HEK293T (cell line): ENCODE results near the gene NUBPL.

Experiments used
- ARNT ChIP-seq: fragments of 450-650 bp; IDR thresholded peaks from 2 replicates; pipeline ENCODE4 v1.6.1; 2017; ENCODE audit warnings: mild to moderate bottlenecking
- BHLHE40 ChIP-seq: fragments of 450-650 bp; IDR thresholded peaks from 2 replicates; pipeline ENCODE4 v1.6.1; 2016; ENCODE audit warnings: mild to moderate bottlenecking, moderate library complexity, borderline replicate concordance
- CTBP1 ChIP-seq: fragments of 450-650 bp; IDR thresholded peaks from 2 replicates; pipeline ENCODE4 v1.6.1; 2016; ENCODE audit warnings: borderline replicate concordance
- ELF4 ChIP-seq: fragments of 450-650 bp; IDR thresholded peaks from 2 replicates; pipeline ENCODE4 v1.6.1; 2017; ENCODE audit warnings: antibody characterized with exemption
- FOXA1 ChIP-seq: fragments of 450-650 bp; IDR thresholded peaks from 2 replicates; pipeline ENCODE4 v1.6.1; 2016; ENCODE audit warnings: mild to moderate bottlenecking
- FOXK2 ChIP-seq: fragments of 450-650 bp; IDR thresholded peaks from 2 replicates; pipeline ENCODE4 v1.6.1; 2016; ENCODE audit warnings: mild to moderate bottlenecking
- FOXM1 ChIP-seq: fragments of 450-650 bp; IDR thresholded peaks from 2 replicates; pipeline ENCODE4 v1.6.1; 2017; ENCODE audit warnings: mild to moderate bottlenecking, borderline replicate concordance
- LEF1 ChIP-seq: fragments of 450-650 bp; IDR thresholded peaks from 2 replicates; pipeline ENCODE4 v1.6.1; 2017; ENCODE audit warnings: mild to moderate bottlenecking, borderline replicate concordance
- NFRKB ChIP-seq: fragments of 450-650 bp; IDR thresholded peaks from 2 replicates; pipeline ENCODE4 v1.6.1; 2016; ENCODE audit warnings: mild to moderate bottlenecking, moderate library complexity
- SP1 ChIP-seq: fragments of 450-650 bp; IDR thresholded peaks from 2 replicates; pipeline ENCODE4 v1.6.1; 2017
- SUZ12 ChIP-seq: fragments of 450-650 bp; IDR thresholded peaks from 2 replicates; pipeline ENCODE4 v1.6.1; 2016; ENCODE audit warnings: mild to moderate bottlenecking
- TARDBP ChIP-seq: fragments of 450-650 bp; IDR thresholded peaks from 2 replicates; pipeline ENCODE4 v1.6.1; 2016
- ZNF384 ChIP-seq: fragments of 450-650 bp; IDR thresholded peaks from 2 replicates; pipeline ENCODE4 v1.6.1; 2016
- TF ChIP-seq, protein P1 (sequence below): fragments of 450-650 bp; IDR thresholded peaks from 2 replicates; pipeline ENCODE4 v1.6.1; 2016

DNA sequence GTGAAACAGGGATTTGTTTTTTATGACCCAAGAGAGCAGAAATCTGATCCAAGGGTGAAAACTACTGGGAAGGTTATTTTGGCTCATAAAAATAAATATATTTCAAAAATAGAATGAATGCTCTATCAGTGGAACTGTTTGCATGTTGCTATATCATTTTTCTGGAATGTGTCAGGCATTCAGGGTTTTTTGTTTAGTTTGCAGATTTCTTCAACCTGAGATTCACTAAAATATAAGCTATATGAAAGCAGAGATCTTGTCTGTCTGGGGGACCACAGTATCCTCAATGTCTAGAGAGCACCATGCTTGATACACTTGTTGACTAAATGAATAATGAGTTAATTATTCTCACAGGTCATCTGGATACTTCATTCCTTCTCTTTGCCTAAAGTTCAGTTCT is 165.1 kb downstream of the NUBPL start:
- no peak for TF ChIP-seq BHLHE40
- no peak for TF ChIP-seq CTBP1
- TF ChIP-seq ARNT, result no peak
- no peak for TF ChIP-seq LEF1
- no peak for TF ChIP-seq TARDBP
- no peak for TF ChIP-seq SP1
- TF ChIP-seq, protein P1, sequence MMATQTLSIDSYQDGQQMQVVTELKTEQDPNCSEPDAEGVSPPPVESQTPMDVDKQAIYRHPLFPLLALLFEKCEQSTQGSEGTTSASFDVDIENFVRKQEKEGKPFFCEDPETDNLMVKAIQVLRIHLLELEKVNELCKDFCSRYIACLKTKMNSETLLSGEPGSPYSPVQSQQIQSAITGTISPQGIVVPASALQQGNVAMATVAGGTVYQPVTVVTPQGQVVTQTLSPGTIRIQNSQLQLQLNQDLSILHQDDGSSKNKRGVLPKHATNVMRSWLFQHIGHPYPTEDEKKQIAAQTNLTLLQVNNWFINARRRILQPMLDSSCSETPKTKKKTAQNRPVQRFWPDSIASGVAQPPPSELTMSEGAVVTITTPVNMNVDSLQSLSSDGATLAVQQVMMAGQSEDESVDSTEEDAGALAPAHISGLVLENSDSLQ, result no peak
- no peak for TF ChIP-seq FOXM1
- no peak for TF ChIP-seq FOXA1
- TF ChIP-seq ZNF384, result no peak
- no peak for TF ChIP-seq NFRKB
- no peak for TF ChIP-seq SUZ12
- no peak for TF ChIP-seq ELF4
- TF ChIP-seq FOXK2, result no peak
